ENCODE results near the gene SLC35E3.

Gene SLC35E3

GRCh38 chr12:68828672-68829068 is 82.7 kb downstream of the SLC35E3 start:
- Histone ChIP-seq H2AFZ (ENCODE audit: low read length) (no peak overlapping the region), H3K79me2 (ENCODE audit: low read length) (peaks cover 92% of the 10 kb centered on the region), H3K9me2 (replicated peaks; ENCODE audit: insufficient read depth, low read length) (no peaks in the 10 kb centered on the region), H3K4me2 (ENCODE audit: low read depth, low read length) (no peak overlapping the region), H3F3A (ENCODE audit: insufficient read depth, low read length) (peaks cover 85% of the 10 kb centered on the region), H3K4me1 (ENCODE audit: low read length) (no peaks in the 10 kb centered on the region), H3K9ac (ENCODE audit: low read length) (no peak overlapping the region), H3K27me3 (replicated peaks; ENCODE audit: insufficient read depth, low read length) (no peaks in the 10 kb centered on the region), H3K4me3 (ENCODE audit: low read length) (no peak overlapping the region), H3K27ac (ENCODE audit: low read length) (no peak overlapping the region), H4K20me1 (ENCODE audit: insufficient read depth, low read length) (peaks cover 34% of the 10 kb centered on the region), H3K36me3 (replicated peaks; ENCODE audit: insufficient read depth, low read length) (peaks cover 40% of the 10 kb centered on the region), H3K9me3 (replicated peaks; ENCODE audit: insufficient read depth, low read length) (no peaks in the 10 kb centered on the region)
- TF ChIP-seq, protein P1, sequence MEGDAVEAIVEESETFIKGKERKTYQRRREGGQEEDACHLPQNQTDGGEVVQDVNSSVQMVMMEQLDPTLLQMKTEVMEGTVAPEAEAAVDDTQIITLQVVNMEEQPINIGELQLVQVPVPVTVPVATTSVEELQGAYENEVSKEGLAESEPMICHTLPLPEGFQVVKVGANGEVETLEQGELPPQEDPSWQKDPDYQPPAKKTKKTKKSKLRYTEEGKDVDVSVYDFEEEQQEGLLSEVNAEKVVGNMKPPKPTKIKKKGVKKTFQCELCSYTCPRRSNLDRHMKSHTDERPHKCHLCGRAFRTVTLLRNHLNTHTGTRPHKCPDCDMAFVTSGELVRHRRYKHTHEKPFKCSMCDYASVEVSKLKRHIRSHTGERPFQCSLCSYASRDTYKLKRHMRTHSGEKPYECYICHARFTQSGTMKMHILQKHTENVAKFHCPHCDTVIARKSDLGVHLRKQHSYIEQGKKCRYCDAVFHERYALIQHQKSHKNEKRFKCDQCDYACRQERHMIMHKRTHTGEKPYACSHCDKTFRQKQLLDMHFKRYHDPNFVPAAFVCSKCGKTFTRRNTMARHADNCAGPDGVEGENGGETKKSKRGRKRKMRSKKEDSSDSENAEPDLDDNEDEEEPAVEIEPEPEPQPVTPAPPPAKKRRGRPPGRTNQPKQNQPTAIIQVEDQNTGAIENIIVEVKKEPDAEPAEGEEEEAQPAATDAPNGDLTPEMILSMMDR (IDR thresholded peaks at IDR 0.05; ENCODE audit: low read length) = no peak
- no peak for TF ChIP-seq EZH2phosphoT487 (IDR thresholded peaks at IDR 0.05; ENCODE audit: low read length)
- TF ChIP-seq EZH2 (optimal IDR thresholded peaks at IDR 0.05; ENCODE audit: low read depth, low read length) = no peak
- no peak for DNase-seq

Measured in MM.1S (cell line).